Osteoblast (primary cell): ENCODE data around the gene APOOL. TPM values are rescaled to one million over a fixed set of nuclear protein-coding genes. Genes with fewer than 3 reads are reported as not detected.
"Not testable (repeated sequence)": the region's sequence is repeated elsewhere in the genome, so short reads cannot be mapped to it uniquely, and the experiment has no call there.

Experiments used
- DNase-seq: peaks from one replicate; pipeline ENCODE4 v3.0.0; 2011; ENCODE audit warnings: low spot score, mixed read lengths; ENCODE audit not compliant: insufficient read length; ENCODE audit errors: missing footprints
- H2AFZ ChIP-seq: 2 replicates; pipeline ENCODE4 v1.6.0; 2011; ENCODE audit warnings: mild to moderate bottlenecking, low read length
- H3K27ac ChIP-seq: 2 replicates; pipeline ENCODE4 v1.5.1; 2011; ENCODE audit warnings: mild to moderate bottlenecking, low read depth, low read length, moderate library complexity
- H3K27me3 ChIP-seq: 2 replicates; pipeline ENCODE4 v1.6.0; 2012; ENCODE audit warnings: mild to moderate bottlenecking, control low read depth, inconsistent platforms, low read length, moderate library complexity; ENCODE audit not compliant: insufficient read depth
- H3K36me3 ChIP-seq: 2 replicates; pipeline ENCODE4 v1.5.1; 2011; ENCODE audit warnings: mild to moderate bottlenecking, low read length, control low read depth, moderate library complexity; ENCODE audit not compliant: insufficient read depth
- H3K4me1 ChIP-seq: 2 replicates; pipeline ENCODE4 v1.5.1; 2011; ENCODE audit warnings: mild to moderate bottlenecking, low read length, control low read depth, moderate library complexity; ENCODE audit not compliant: insufficient read depth
- H3K4me2 ChIP-seq: 2 replicates; pipeline ENCODE4 v1.6.0; 2011; ENCODE audit warnings: mild to moderate bottlenecking, low read length; ENCODE audit not compliant: insufficient read depth
- H3K4me3 ChIP-seq: fragments of 200-600 bp; sonication (generic); 3 replicates; pipeline ENCODE4 v1.5.1; 2012; ENCODE audit warnings: mild to moderate bottlenecking, low read length, inconsistent platforms; ENCODE audit not compliant: insufficient read depth
- H3K79me2 ChIP-seq: 2 replicates; pipeline ENCODE4 v1.6.0; 2012; ENCODE audit warnings: mild to moderate bottlenecking, low read length, control low read depth, inconsistent platforms; ENCODE audit not compliant: insufficient read depth
- H3K9me3 ChIP-seq: 2 replicates; pipeline ENCODE4 v1.5.1; 2011; ENCODE audit warnings: low read depth, low read length, control low read depth
- H4K20me1 ChIP-seq: 2 replicates; pipeline ENCODE4 v1.6.0; 2012; ENCODE audit warnings: mild to moderate bottlenecking, low read length, control low read depth; ENCODE audit not compliant: insufficient read depth
- total RNA-seq: library from RNA; depleted of rRNA; stranded (reverse); fragments of >200 nt; gene quantifications from 2 replicates; pipeline ENCODE4 v1.2.3, GENCODE V29; 2012
- TF ChIP-seq, protein P1 (sequence below): IDR thresholded peaks from 2 replicates; pipeline ENCODE4 v1.5.1; 2011; ENCODE audit warnings: mild to moderate bottlenecking, low read depth, low read length, moderate library complexity; ENCODE audit errors: extremely low read depth

Gene APOOL
- total RNA-seq, 1 donor, result 10.5 TPM

DNA sequence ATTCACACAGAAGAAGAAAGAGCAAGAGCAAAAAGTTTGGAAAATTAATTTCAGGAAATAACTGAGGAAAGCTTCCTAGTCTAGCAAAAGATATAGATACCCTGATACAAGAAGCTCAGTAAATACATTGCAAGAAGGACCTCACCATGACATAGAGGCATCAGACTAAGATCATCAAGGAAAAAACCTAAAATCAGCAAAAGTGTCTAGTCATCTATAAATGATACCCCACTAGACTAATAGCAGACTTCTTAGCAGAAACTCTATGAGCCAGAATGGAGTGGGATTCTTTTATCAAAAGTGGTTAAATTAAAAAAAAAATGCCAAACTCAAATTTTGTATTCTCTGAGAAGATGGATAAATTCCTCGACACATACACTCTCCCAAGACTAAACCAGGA lies 10.5 kb upstream of the APOOL start:
- Histone ChIP-seq H3K4me2 (no peak overlapping the region), H3K9me3 (no peaks in the 10 kb centered on the region), H3K79me2 (no peaks in the 10 kb centered on the region), H4K20me1 (no peaks in the 10 kb centered on the region), H3K4me3 (no peak overlapping the region), H3K27me3 (no peaks in the 10 kb centered on the region), H3K4me1 (no peaks in the 10 kb centered on the region), H3K36me3 (no peaks in the 10 kb centered on the region), H3K27ac (no peak overlapping the region), H2AFZ (no peak overlapping the region)
- TF ChIP-seq, protein P1, sequence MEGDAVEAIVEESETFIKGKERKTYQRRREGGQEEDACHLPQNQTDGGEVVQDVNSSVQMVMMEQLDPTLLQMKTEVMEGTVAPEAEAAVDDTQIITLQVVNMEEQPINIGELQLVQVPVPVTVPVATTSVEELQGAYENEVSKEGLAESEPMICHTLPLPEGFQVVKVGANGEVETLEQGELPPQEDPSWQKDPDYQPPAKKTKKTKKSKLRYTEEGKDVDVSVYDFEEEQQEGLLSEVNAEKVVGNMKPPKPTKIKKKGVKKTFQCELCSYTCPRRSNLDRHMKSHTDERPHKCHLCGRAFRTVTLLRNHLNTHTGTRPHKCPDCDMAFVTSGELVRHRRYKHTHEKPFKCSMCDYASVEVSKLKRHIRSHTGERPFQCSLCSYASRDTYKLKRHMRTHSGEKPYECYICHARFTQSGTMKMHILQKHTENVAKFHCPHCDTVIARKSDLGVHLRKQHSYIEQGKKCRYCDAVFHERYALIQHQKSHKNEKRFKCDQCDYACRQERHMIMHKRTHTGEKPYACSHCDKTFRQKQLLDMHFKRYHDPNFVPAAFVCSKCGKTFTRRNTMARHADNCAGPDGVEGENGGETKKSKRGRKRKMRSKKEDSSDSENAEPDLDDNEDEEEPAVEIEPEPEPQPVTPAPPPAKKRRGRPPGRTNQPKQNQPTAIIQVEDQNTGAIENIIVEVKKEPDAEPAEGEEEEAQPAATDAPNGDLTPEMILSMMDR, result no peak
- no peak for DNase-seq

DNA sequence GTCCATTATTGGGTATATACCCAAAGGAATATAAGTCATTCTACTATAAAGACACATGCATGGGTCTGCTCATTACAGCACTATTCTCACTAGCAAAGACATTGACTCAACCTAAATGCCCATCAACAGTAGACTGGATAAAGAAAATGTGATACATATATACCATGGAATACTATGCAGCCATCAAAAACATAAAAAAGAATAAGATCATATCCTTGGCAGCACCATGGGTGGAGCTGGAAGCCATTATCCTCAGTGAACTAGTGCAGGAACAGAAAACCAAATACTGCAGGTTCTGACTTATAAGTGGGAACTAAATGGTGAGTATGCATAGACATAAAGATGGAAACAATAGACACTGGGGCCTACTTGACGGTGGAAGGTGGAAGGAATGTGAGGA lies 2.3 kb upstream of the APOOL start:
- Histone ChIP-seq H3K27me3 (no peaks in the 10 kb centered on the region), H4K20me1 (no peaks in the 10 kb centered on the region), H3K9me3 (no peaks in the 10 kb centered on the region), H3K4me1 (peaks cover 4% of the 10 kb centered on the region), H3K79me2 (peaks cover 15% of the 10 kb centered on the region), H3K36me3 (no peaks in the 10 kb centered on the region), H3K4me3 (no peak overlapping the region), H3K27ac (no peak overlapping the region), H2AFZ (no peak overlapping the region), H3K4me2 (no peak overlapping the region)
- TF ChIP-seq, protein P1, result no peak
- no peak for DNase-seq

DNA sequence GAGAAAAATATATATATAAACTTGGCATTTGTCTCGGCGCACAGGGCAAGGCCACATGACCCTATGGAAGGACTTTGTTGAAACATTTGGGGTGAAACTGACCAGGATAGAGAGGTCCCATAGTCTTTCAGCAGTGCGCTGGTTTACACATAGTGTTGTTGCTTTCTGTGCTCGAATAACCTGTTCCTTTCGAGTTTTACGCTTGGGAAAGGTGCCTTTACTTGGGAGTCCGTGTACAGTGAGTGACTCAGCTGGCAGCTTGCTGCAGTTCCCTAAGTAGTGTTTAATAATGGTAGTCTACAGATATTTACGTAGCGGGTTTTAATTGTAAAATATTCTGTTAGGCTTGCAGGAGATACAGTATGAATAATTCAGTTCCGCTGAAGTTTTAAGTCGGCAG lies 578 bp downstream of the APOOL start:
- Histone ChIP-seq H3K36me3 (no peaks in the 10 kb centered on the region), H2AFZ (peak overlapping the region; percentile 81), H3K9me3 (no peaks in the 10 kb centered on the region), H3K27ac (peak overlapping the region; percentile 63), H3K79me2 (peaks cover 22% of the 10 kb centered on the region), H3K27me3 (no peaks in the 10 kb centered on the region), H3K4me3 (peak overlapping the region; percentile 78), H3K4me1 (peaks cover 4% of the 10 kb centered on the region), H3K4me2 (peak overlapping the region; percentile 80), H4K20me1 (no peaks in the 10 kb centered on the region)
- TF ChIP-seq, protein P1, result no peak
- DNase-seq, result no peak

DNA sequence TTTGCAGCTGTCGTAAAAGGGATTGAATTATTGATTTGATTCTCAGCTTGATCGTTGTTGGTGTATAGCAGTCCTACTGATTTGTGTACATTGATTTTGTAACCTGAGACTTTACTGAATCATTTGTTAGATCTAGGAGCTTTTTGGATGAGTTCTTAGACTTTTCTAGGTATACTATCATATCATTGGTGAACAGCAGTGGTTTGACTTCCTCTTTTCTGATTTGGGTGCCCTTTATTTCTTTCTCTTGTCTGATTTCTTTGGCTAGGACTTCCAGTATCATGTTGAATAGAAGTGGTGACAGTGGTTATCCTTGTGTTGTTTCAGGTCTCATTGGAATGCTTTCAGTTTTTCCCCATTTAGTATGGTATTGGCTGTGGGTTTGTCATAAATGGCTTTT lies 8.4 kb downstream of the APOOL start:
- H3K9me3 ChIP-seq, result no peaks in the 10 kb centered on the region
- no peak overlapping the region for H2AFZ ChIP-seq
- no peak for DNase-seq
- H3K4me3 ChIP-seq, result no peak overlapping the region
- no peaks in the 10 kb centered on the region for H3K4me1 ChIP-seq
- H3K27me3 ChIP-seq, result no peaks in the 10 kb centered on the region
- H3K79me2 ChIP-seq, result peaks cover 32% of the 10 kb centered on the region
- H4K20me1 ChIP-seq, result no peaks in the 10 kb centered on the region
- no peaks in the 10 kb centered on the region for H3K36me3 ChIP-seq
- H3K27ac ChIP-seq, result no peak overlapping the region
- TF ChIP-seq, protein P1, result no peak
- H3K4me2 ChIP-seq, result no peak overlapping the region

DNA sequence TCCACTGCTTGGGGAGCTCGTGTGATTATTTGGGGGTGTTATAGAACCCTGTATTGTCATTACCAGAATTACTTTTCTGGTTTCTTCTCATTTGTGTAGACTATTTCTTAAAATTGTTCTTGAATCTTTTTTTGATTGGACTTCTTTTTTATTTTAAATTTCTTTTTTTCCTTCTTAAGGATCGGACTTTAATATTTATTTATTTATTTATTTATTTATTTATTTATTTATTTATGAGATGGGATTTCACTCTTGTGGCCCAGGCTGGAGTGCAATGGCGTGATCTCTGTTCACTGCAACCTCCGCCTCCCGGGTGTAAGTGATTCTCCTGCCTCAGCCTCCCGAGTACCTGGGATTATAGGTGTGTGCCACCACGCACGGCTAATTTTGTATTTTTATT lies 11.7 kb downstream of the APOOL start:
- H3K79me2 ChIP-seq, result peaks cover 35% of the 10 kb centered on the region
- not testable (repeated sequence) for H3K9me3 ChIP-seq, H3K36me3 ChIP-seq, H3K4me3 ChIP-seq, H2AFZ ChIP-seq, H4K20me1 ChIP-seq, DNase-seq, H3K27me3 ChIP-seq, H3K4me1 ChIP-seq, H3K27ac ChIP-seq, H3K4me2 ChIP-seq
